Activated effector memory CD4-positive, alpha-beta T cell treated with Interleukin-2 at 50 U/mL for 16 hours (primary cell): ENCODE data around the gene SFRP4.

ENCODE experiments used
- DNase-seq: peaks from one replicate; pipeline ENCODE4 v3.0.0-alpha.2; 2020

The SFRP4 gene

DNA sequence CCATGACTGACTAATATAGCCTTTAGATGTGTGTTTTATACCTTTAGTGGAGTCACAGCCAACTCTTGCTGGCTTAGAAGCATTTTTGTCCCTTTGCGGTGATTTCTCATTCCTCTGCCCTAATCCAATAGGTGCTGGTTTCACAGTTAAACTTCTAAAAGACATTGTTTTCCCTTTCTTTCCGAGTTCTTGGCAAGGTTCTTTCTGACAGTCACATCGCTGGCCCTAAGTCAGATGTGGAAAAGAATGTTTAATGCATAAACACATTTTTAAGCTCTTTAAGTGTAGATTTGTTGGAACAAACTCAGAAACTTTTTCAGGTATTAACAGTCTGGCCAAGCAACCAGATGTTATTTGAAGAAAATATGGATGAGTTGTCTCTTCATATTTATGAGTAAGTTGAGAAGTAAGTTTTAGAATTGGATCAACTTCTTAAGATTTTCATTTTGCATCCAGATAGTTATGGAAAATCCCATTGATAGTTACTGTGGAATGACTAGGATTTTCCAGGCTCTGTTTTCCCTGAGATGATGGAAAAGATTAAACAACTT is 7.9 kb upstream of the SFRP4 start:
- DNase-seq: no peak

GRCh38 chr7:37923996-37924395 is 7.4 kb upstream of the SFRP4 start:
- no peak for DNase-seq

DNA sequence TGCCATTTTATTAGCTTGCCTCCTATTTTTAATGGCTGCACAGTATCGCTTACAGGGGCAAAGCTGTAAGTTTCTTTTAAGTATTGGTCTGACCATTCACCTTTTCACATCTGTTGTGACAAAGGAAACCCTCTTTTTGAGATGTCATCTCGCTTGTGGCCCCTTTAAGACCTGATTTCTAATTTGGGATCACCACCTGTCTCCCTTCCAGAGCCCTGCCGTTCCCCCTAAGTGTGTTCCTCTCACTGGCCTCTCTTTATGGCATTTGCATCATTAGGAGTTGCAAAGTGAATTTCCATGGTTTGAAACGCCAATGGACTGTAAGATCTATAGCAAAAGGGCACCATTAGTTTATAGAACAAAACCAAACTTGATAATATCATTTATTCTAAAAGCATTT is 5.3 kb upstream of the SFRP4 start:
- no peak for DNase-seq

- no peak for DNase-seq
Observed at GRCh38 chr7:37920849-37921805, 4.5 kb upstream of the SFRP4 start.

GRCh38 chr7:37920305-37920848 is 3.8 kb upstream of the SFRP4 start, which contains the start of gene EPDR1:
TSS of gene EPDR1 (plus strand) at chr7:37920640. CDS start at chr7:37920940, 300 bp downstream.
- no peak for DNase-seq

DNA sequence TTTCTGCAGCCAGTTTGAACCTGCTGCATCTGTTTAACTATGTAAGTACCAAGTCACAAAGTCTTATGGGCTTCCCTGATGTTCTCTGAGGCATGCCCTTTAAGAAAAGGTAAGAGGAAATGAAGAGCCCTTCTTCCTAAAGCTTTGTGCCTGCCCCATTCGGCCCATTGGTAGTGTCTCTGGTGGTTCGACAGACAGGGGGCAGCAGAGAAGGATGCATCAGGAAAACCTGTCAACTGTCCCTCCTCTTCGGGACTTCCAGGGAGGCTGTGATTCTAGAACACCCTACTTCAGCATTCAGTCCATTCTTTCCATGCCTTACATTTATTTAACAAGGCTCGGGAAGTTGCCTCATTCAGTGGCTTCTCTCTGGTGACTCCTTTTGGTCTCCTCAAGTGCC is 1.9 kb upstream of the SFRP4 start:
- no peak for DNase-seq

GRCh38 chr7:37916017-37916672 is 472 bp downstream of the SFRP4 start:
- no peak for DNase-seq

GRCh38 chr7:37915438-37915837 is 1.2 kb downstream of the SFRP4 start:
- DNase-seq: no peak

GRCh38 chr7:37912756-37913155 is 3.9 kb downstream of the SFRP4 start:
- DNase-seq: no peak

DNA sequence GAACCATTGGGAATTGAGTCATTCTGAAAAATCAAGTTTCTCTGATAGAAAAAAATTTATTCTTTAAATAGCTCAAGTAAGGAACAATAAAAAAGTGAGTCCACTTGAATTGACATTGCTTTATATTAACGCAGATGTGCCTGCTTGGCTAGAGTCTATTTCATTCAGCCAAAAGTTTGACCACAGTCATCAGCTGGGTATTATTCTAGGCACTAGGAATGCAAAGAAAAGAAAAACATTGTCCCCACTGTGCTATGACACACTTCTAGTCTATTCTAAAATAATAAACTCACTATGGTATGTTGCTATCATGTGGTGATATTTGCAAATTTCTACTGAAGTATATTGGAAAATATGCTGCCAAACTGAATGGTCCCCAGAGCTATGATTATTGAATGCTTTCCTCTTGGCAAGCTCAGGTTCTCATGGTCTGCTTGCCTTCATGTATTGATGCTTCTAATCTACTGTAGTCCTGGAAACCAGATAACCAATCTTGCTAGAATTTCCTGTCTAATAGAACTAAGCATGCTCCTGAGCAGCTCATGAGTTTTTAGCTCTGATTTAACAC is 8.3 kb downstream of the SFRP4 start:
- DNase-seq: no peak

GRCh38 chr7:37901890-37902524 is 14.6 kb downstream of the SFRP4 start:
- DNase-seq: no peak

GRCh38 chr7:37901236-37901827 is 15.3 kb downstream of the SFRP4 start:
- DNase-seq: no peak

DNA sequence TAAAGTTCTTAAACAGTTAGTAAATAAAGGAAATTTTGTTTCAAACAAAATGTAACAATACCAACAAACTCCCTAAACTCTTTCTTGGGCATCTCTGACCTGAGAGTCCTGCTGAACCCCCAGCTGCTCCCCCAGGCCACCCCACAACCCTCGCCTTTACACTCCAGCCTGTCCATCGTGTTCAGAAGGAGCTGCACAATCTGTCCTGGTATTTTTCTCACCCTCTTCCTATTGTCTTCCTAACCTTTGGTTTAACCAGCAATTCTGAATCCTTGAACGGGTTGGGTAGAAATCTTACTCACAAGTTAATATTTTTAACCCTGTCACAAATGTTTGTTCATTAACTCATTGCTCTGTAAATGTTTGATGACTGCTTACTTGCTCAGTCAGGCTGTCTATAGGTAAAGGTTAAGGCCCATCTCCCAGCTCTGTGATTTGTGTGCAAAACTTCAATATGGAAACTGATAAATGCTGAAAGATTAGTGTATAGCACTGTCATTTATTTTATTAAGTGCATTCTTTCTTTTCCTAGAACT is 16.8 kb downstream of the SFRP4 start:
- DNase-seq: no peak

- DNase-seq: no peak
Observed at GRCh38 chr7:37894671-37895070, 21.9 kb downstream of the SFRP4 start.

GRCh38 chr7:37893359-37893758 is 23.3 kb downstream of the SFRP4 start:
- no peak for DNase-seq

DNA sequence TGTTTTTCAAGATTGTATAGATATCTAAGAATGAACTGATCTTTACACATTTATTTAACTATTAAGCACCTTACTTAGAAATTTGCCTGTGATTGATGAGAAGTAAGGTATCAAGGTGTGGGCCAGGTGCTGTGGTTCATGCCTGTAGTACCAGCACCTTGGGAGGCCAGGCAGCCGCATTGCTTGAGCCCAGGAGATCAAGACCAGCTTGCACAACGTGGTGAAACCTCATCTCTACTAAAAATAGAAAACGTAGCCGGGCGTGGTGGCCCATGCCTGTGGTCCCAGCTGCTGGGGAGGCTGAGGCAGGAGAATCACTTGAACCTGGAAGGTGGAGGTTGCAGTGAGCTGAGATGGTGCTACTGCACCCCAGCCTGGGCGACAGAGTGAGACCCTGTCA is 34.5 kb downstream of the SFRP4 start:
- no peak for DNase-seq
